HEK293 (cell line): ENCODE results near the gene MITD1.

Experiments
- CTCF ChIA-PET: fragments of 350-600 bp; formaldehyde crosslinking; extraction: SDS; loops from one replicate; lab custom pipeline; 2021; ENCODE audit warnings: antibody characterized with exemption; lab: Yijun Ruan, JAX
- POLR2A ChIA-PET: fragments of 300-600 bp; formaldehyde crosslinking; extraction: SDS; loops from one replicate; lab custom pipeline; 2020; ENCODE audit warnings: antibody characterized with exemption, inconsistent platforms; lab: Yijun Ruan, JAX
- H3K27ac ChIP-seq: fragments of 200-500 bp; sonication (Bioruptor generic); 2 replicates; pipeline ENCODE4 v1.5.1; 2014; ENCODE audit warnings: low read depth, low read length, control low read depth, inconsistent platforms; ENCODE audit errors: extremely low read depth
- H3K36me3 ChIP-seq, 2 experiments: fragments of 200-500 bp in 1 of 2; sonication (Bioruptor generic) in 1 of 2; 1 replicate in 1 of 2; 2 replicates in 1 of 2; pipeline ENCODE4 v1.5.1; 2014 to 2017; ENCODE audit warnings: inconsistent platforms in 2 of 2, low read length in 2 of 2; ENCODE audit not compliant: control insufficient read depth in 2 of 2, insufficient read depth in 1 of 2
- H3K4me1 ChIP-seq: fragments of 200-500 bp; sonication (Bioruptor generic); 2 replicates; pipeline ENCODE4 v1.5.1; 2014; ENCODE audit warnings: mild to moderate bottlenecking, low read length, inconsistent platforms; ENCODE audit not compliant: control insufficient read depth, insufficient read depth
- H3K4me3 ChIP-seq: 2 replicates; pipeline ENCODE4 v1.5.1; 2011; ENCODE audit warnings: low read depth, mild to moderate bottlenecking, control low read depth, low read length, moderate library complexity
- H3K9me3 ChIP-seq: fragments of 200-500 bp; sonication (Bioruptor generic); 2 replicates; pipeline ENCODE4 v1.5.1; 2014; ENCODE audit warnings: low read depth, low read length, inconsistent platforms; ENCODE audit not compliant: control insufficient read depth, insufficient read depth
- IKZF3 ChIP-seq: fragments of 450-650 bp; IDR thresholded peaks from 2 replicates; pipeline ENCODE4 v1.5.0; 2018; ENCODE audit warnings: missing biosample characterization, mild to moderate bottlenecking, missing genetic modification characterization, moderate library complexity
- KLF10 ChIP-seq: fragments of 450-650 bp; IDR thresholded peaks from 2 replicates; pipeline ENCODE4 v1.5.1; 2018; ENCODE audit warnings: missing biosample characterization, mild to moderate bottlenecking, missing genetic modification characterization
- KLF9 ChIP-seq: fragments of 450-650 bp; formaldehyde crosslinking; IDR thresholded peaks from 2 replicates; pipeline ENCODE4 v1.5.1; 2016; ENCODE audit warnings: missing biosample characterization, missing genetic modification characterization, low read depth
- PRDM4 ChIP-seq: fragments of 450-650 bp; formaldehyde crosslinking; IDR thresholded peaks from 2 replicates; pipeline ENCODE4 v1.5.1; 2017; ENCODE audit warnings: missing biosample characterization, missing genetic modification characterization
- ZBTB8A ChIP-seq: fragments of 450-650 bp; formaldehyde crosslinking; IDR thresholded peaks from 2 replicates; pipeline ENCODE4 v1.5.1; 2016; ENCODE audit warnings: missing biosample characterization, missing genetic modification characterization
- ZFP3 ChIP-seq: fragments of 450-650 bp; formaldehyde crosslinking; IDR thresholded peaks from 2 replicates; pipeline ENCODE4 v1.5.1; 2016; ENCODE audit warnings: low read depth, missing biosample characterization, missing genetic modification characterization
- ZNF19 ChIP-seq: fragments of 450-650 bp; formaldehyde crosslinking; IDR thresholded peaks from 2 replicates; pipeline ENCODE4; 2016; ENCODE audit warnings: missing biosample characterization, missing genetic modification characterization, low read depth
- ZNF202 ChIP-seq: fragments of 450-650 bp; formaldehyde crosslinking; IDR thresholded peaks from 2 replicates; pipeline ENCODE4 v1.5.1; 2016; ENCODE audit warnings: missing biosample characterization, missing genetic modification characterization, borderline replicate concordance
- ZNF239 ChIP-seq: fragments of 450-650 bp; formaldehyde crosslinking; IDR thresholded peaks from 2 replicates; pipeline ENCODE4 v1.5.1; 2016; ENCODE audit warnings: missing biosample characterization, missing genetic modification characterization
- ZNF324 ChIP-seq: fragments of 450-650 bp; formaldehyde crosslinking; IDR thresholded peaks from 2 replicates; pipeline ENCODE4 v1.5.1; 2016; ENCODE audit warnings: missing biosample characterization, missing genetic modification characterization
- ZNF391 ChIP-seq: fragments of 450-650 bp; formaldehyde crosslinking; IDR thresholded peaks from 2 replicates; pipeline ENCODE4 v1.5.1; 2016; ENCODE audit warnings: low read depth, missing biosample characterization, missing genetic modification characterization, borderline replicate concordance
- ZNF501 ChIP-seq: fragments of 450-650 bp; formaldehyde crosslinking; IDR thresholded peaks from 2 replicates; pipeline ENCODE4 v1.5.1; 2016; ENCODE audit warnings: missing biosample characterization, missing genetic modification characterization
- ZNF518A ChIP-seq: fragments of 450-650 bp; formaldehyde crosslinking; conservative IDR thresholded peaks from 2 replicates; pipeline ENCODE4 v1.5.1; 2016; ENCODE audit warnings: low read depth, missing biosample characterization, missing genetic modification characterization
- ZNF596 ChIP-seq: fragments of 450-650 bp; IDR thresholded peaks from 2 replicates; pipeline ENCODE4 v1.5.0; 2018; ENCODE audit warnings: missing biosample characterization, mild to moderate bottlenecking, missing genetic modification characterization, moderate library complexity
- ZNF629 ChIP-seq: fragments of 450-650 bp; formaldehyde crosslinking; IDR thresholded peaks from 2 replicates; pipeline ENCODE4 v1.5.1; 2017; ENCODE audit warnings: missing biosample characterization, missing genetic modification characterization
- ZNF670 ChIP-seq: fragments of 450-650 bp; formaldehyde crosslinking; IDR thresholded peaks from 2 replicates; pipeline ENCODE4 v1.5.1; 2016; ENCODE audit warnings: missing biosample characterization, missing genetic modification characterization, low read depth
- ZNF791 ChIP-seq: fragments of 450-650 bp; formaldehyde crosslinking; IDR thresholded peaks from 2 replicates; pipeline ENCODE4 v1.5.1; 2016; ENCODE audit warnings: missing biosample characterization, missing genetic modification characterization
- ZXDB ChIP-seq: fragments of 450-650 bp; formaldehyde crosslinking; IDR thresholded peaks from 2 replicates; pipeline ENCODE4 v1.5.1; 2016; ENCODE audit warnings: missing biosample characterization, missing genetic modification characterization
- TF ChIP-seq, protein P1 (sequence below): fragments of 450-650 bp; formaldehyde crosslinking; IDR thresholded peaks from 2 replicates; pipeline ENCODE4 v1.5.1; 2016; ENCODE audit warnings: missing biosample characterization, missing genetic modification characterization
- TF ChIP-seq, protein P2 (sequence below): sonication (generic); formaldehyde crosslinking; IDR thresholded peaks from 2 replicates; pipeline ENCODE4 v1.8.1; 2022; ENCODE audit warnings: mild to moderate bottlenecking, moderate library complexity, missing genetic modification reagents

Gene MITD1

GRCh38 chr2:99180755-99181623, at the start of gene MITD1, which contains the start of gene MRPL30 (continued):
- peak; percentile 77 for TF ChIP-seq ZNF518A (tag by site-specific recombination)
- peak; percentile 49; the same call in 1 of the 2 replicates for TF ChIP-seq PRDM4 (tag by site-specific recombination)
- TF ChIP-seq ZNF324 (tag by site-specific recombination) = peak; percentile 95
- TF ChIP-seq ZFP3 (tag by site-specific recombination) = no peak
- peak; percentile 85 for TF ChIP-seq ZNF501 (tag by site-specific recombination)
- TF ChIP-seq ZNF239 (tag by site-specific recombination) = no peak
- peak; percentile 92 for TF ChIP-seq ZXDB
- peak; percentile 89; the same call in 1 of the 2 replicates for TF ChIP-seq ZNF391
- peak; percentile 66; the same call in 1 of the 2 replicates for TF ChIP-seq KLF9 (tag by site-specific recombination)
- TF ChIP-seq KLF10 (tag by site-specific recombination) = peak; percentile 54; the same call in 1 of the 2 replicates
- TF ChIP-seq, protein P1, sequence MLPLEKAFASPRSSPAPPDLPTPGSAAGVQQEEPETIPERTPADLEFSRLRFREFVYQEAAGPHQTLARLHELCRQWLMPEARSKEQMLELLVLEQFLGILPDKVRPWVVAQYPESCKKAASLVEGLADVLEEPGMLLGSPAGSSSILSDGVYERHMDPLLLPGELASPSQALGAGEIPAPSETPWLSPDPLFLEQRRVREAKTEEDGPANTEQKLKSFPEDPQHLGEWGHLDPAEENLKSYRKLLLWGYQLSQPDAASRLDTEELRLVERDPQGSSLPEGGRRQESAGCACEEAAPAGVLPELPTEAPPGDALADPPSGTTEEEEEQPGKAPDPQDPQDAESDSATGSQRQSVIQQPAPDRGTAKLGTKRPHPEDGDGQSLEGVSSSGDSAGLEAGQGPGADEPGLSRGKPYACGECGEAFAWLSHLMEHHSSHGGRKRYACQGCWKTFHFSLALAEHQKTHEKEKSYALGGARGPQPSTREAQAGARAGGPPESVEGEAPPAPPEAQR (tag by site-specific recombination) = peak; percentile 50; the same call in 1 of the 2 replicates

DNA sequence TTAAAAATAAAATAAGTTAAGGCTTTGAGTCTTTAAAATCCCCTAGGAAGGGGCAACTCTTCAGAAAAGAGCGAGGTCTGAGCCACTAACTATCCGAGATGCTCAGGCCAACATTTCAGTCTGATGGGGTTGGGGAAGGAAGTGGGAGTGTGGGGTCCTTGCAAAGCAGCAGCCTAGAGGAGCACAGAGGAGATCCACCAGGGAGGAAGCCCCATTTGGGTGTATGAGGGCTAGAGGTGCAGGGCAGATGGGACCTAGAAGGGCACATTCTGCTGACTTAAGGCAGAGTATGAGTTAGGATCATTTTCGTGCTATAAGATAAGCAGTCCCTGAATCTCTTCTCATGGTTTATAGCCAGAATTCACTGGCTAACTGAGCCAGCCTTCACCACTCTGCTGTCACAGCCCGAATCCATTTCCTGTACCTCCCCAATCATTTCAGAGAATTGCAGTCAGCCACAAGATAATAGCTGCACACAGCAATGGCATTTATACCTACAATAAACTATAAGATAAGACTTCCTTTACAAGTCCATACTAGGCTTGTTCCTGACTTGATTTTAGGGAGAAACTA, 37.2 kb upstream of the MITD1 start:
- Histone ChIP-seq H3K27ac (no peak overlapping the region), H3K4me1 (no peaks in the 10 kb centered on the region), H3K36me3 (no peaks in the 10 kb centered on the region), H3K4me3 (no peak overlapping the region), H3K9me3 (no peaks in the 10 kb centered on the region)
- TF ChIP-seq ZNF596 (tag by site-specific recombination) (no peak), ZNF19 (tag by site-specific recombination) (no peak), ZBTB8A (no peak), IKZF3 (tag by site-specific recombination) (no peak), ZNF670 (no peak), ZNF629 (tag by site-specific recombination) (no peak), ZNF791 (tag by site-specific recombination) (no peak), ZNF202 (tag by site-specific recombination) (no peak)
- TF ChIP-seq, protein P2, sequence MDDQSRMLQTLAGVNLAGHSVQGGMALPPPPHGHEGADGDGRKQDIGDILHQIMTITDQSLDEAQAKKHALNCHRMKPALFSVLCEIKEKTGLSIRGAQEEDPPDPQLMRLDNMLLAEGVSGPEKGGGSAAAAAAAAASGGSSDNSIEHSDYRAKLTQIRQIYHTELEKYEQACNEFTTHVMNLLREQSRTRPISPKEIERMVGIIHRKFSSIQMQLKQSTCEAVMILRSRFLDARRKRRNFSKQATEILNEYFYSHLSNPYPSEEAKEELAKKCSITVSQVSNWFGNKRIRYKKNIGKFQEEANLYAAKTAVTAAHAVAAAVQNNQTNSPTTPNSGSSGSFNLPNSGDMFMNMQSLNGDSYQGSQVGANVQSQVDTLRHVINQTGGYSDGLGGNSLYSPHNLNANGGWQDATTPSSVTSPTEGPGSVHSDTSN (CRISPR knock-in tag) = no peak
- ChIA-PET POLR2A (interaction anchor here (0.6 kb wide), 1 partner anchor 1512 kb away, joined by 3 read pairs; no protein-coding TSS in a partner anchor), CTCF (no interaction called here)
